Right lobe of liver (tissue), 6 donors: ENCODE measurements around the gene VCX3A. TPM values are rescaled to one million over a fixed set of nuclear protein-coding genes. Genes with fewer than 3 reads are reported as not detected.

Experiments
- ATAC-seq, 4 donors: fragments of 200-7000 bp; cut with Tn5 transposase; one replicate each; pipeline ENCODE4 v1.9.1; 2020; ENCODE audit warnings: mild to moderate bottlenecking in 4 of 4, moderate library complexity in 4 of 4
- DNase-seq, 3 donors: peaks; one replicate each; pipeline ENCODE4 v3.0.0-alpha.2; 2020
- H3K27ac ChIP-seq, 3 donors: fragments of 200-600 bp; one replicate each; pipeline ENCODE4 v1.8.0; 2022
- H3K27me3 ChIP-seq, 2 donors: fragments of 200-600 bp; one replicate each; pipeline ENCODE4 v1.8.0; 2022
- H3K36me3 ChIP-seq, 4 donors: fragments of 200-600 bp; sonication (generic) in 1 of 4; one replicate each; pipeline versions ENCODE4 v1.5.1 to v1.8.0; 2017 to 2022; ENCODE audit warnings: control low read depth in 1 of 4
- H3K4me1 ChIP-seq, 4 donors: fragments of 200-600 bp; sonication (generic) in 1 of 4; one replicate each; pipeline versions ENCODE4 v1.5.1 to v1.8.0; 2017 to 2022; ENCODE audit warnings: control low read depth in 1 of 4
- H3K4me3 ChIP-seq, 3 donors: fragments of 200-600 bp; one replicate each; pipeline ENCODE4 v1.8.0; 2022
- H3K9me3 ChIP-seq, 4 donors: fragments of 200-600 bp; sonication (generic) in 1 of 4; one replicate each; pipeline versions ENCODE4 v1.5.1 to v1.8.0; 2017 to 2022; ENCODE audit warnings: control low read depth in 1 of 4
- CTCF ChIP-seq, 4 donors: fragments of 200-600 bp in 3 of 4; fragments of 450-650 bp in 1 of 4; IDR thresholded peaks; one replicate each; pipeline versions ENCODE4 v1.5.1 to v1.8.0; 2016 to 2022; ENCODE audit warnings: antibody characterized with exemption in 4 of 4, mild to moderate bottlenecking in 2 of 4
- POLR2A ChIP-seq: fragments of 450-650 bp; IDR thresholded peaks from one replicate; pipeline ENCODE4 v1.6.1; 2017; ENCODE audit warnings: antibody characterized with exemption, mild to moderate bottlenecking
- WGBS: methylation state at CpG from one replicate; pipeline ENCODE4 v1.1.6; 2018; ENCODE audit warnings: low coverage, low lambda C conversion rate; ENCODE audit not compliant: insufficient coverage; ENCODE audit errors: missing lambda C conversion rate; 5-methylcytosine and 5-hydroxymethylcytosine counted together
- intact Hi-C, 2 donors: fragments of 100-400 bp; cut with DNase I; formaldehyde crosslinking; loops; one replicate each; pipeline versions ENCODE4 v1.11.2 to v1.14.1; 2022
- total RNA-seq, 6 experiments: library from RNA; depleted of rRNA in 2 of 6; stranded (reverse); fragments of >200 nt in 2 of 6; fragmentation: NEBNext Ultra II Directional in 3 of 6; extraction: Animal tissue kit (Norgen Biotek cat#: 25700) in 3 of 6; gene quantifications; one replicate each; pipeline versions ENCODE4 v1.1.0 to v1.2.4, GENCODE V29; 2016 to 2023
- donor health status: DM: no; HTN: yes; CAD: no.
- donor health status: DM: no; HTN: no; CAD: no.
- donor health status: DM: no; HTN: no; CAD: no.
- donor health status: DM: no; HTN: yes; CAD: no.
- donor health status: DM: no; HTN: yes; CAD: no.

VCX3A gene
- total RNA-seq, 6 experiments from 2014 or later = not detected

DNA sequence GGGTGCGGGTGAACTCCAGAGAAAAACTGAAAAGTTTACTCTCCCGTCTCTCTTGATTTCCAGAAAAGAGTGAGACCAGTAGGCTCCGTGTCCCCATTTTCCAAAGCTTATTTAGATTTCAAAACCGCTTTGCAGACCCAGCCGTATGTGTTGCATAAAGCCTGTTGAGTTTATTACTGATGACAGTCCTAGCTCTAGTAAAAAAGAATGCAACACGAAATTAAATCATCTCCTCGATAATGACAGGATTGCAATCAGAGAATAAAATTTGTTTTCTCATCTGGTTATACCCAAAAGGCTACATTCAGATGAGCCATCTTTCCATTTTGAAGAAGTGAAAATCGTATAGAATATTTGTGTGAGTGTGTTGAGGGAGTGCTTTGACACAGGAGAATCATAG, 16.1 kb upstream of the VCX3A start:
- WGBS = 39% methylated on average over 6 of the region's 8 CpGs
- intact Hi-C loops = no loop called here
- no peak for DNase-seq
- H3K4me3 ChIP-seq = no peak overlapping the region
- ATAC-seq = no peak
- H3K9me3 ChIP-seq = no peaks in the 10 kb centered on the region
- no peaks in the 10 kb centered on the region for H3K4me1 ChIP-seq
- H3K36me3 ChIP-seq = no peaks in the 10 kb centered on the region
- H3K27me3 ChIP-seq = no peaks in the 10 kb centered on the region
- H3K27ac ChIP-seq = no peak overlapping the region
- TF ChIP-seq CTCF (IDR thresholded peaks at IDR 0.05) (no peak), POLR2A (no peak)

- Histone ChIP-seq H3K36me3 (no peaks in the 10 kb centered on the region), H3K27ac (no peak overlapping the region), H3K9me3 (no peaks in the 10 kb centered on the region), H3K27me3 (no peaks in the 10 kb centered on the region), H3K4me1 (no peaks in the 10 kb centered on the region), H3K4me3 (no peak overlapping the region)
- WGBS = 29% methylated on average over 5 of the region's 5 CpGs
- TF ChIP-seq CTCF (IDR thresholded peaks at IDR 0.05) = no peak
- TF ChIP-seq POLR2A = no peak
- DNase-seq (peak in 1 of 3 donors; percentile 29), ATAC-seq (peak in 1 of 4 donors; percentile 97)
- intact Hi-C loops = no loop called here
Observed at GRCh38 chrX:6545712-6546111, 10.8 kb upstream of the VCX3A start.

- TF ChIP-seq CTCF (IDR thresholded peaks at IDR 0.05) (no peak), POLR2A (no peak)
- H3K36me3 ChIP-seq = no peaks in the 10 kb centered on the region
- no peaks in the 10 kb centered on the region for H3K27me3 ChIP-seq
- H3K9me3 ChIP-seq = no peaks in the 10 kb centered on the region
- H3K4me1 ChIP-seq = no peaks in the 10 kb centered on the region
- 68% methylated on average over 3 of the region's 3 CpGs for WGBS
- DNase-seq (no peak), ATAC-seq (no peak)
- no peak overlapping the region for H3K27ac ChIP-seq
- no peak overlapping the region for H3K4me3 ChIP-seq
- intact Hi-C loops = no loop called here
Observed at GRCh38 chrX:6526564-6527136, 8.3 kb downstream of the VCX3A start.

DNA sequence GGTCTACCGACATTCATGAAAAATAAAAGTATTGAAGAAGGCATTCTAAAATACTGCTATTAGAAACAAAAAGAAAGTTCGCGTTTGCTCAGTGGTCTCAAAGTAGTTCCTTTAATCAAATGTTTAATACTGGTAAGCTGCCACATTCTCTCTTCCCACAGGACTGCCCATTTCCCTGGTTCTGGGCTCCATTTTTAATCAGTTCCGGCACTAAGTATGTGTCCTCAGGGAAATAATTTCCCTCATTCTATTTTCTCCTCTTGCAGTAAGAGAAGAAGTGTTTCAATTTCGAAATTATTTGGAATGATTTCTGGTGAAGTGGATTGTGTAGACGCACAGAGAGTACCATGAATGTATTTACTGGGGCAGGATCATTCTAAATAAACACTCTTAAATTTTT, 17.5 kb downstream of the VCX3A start:
- H3K36me3 ChIP-seq = no peaks in the 10 kb centered on the region
- H3K27ac ChIP-seq = no peak overlapping the region
- intact Hi-C loops = no loop called here
- no peaks in the 10 kb centered on the region for H3K9me3 ChIP-seq
- no peak overlapping the region for H3K4me3 ChIP-seq
- no peaks in the 10 kb centered on the region for H3K27me3 ChIP-seq
- DNase-seq (no peak), ATAC-seq (no peak)
- no peaks in the 10 kb centered on the region for H3K4me1 ChIP-seq
- WGBS = 67% methylated on average over 6 of the region's 6 CpGs
- no peak for TF ChIP-seq POLR2A
- no peak for TF ChIP-seq CTCF (IDR thresholded peaks at IDR 0.05)

DNA sequence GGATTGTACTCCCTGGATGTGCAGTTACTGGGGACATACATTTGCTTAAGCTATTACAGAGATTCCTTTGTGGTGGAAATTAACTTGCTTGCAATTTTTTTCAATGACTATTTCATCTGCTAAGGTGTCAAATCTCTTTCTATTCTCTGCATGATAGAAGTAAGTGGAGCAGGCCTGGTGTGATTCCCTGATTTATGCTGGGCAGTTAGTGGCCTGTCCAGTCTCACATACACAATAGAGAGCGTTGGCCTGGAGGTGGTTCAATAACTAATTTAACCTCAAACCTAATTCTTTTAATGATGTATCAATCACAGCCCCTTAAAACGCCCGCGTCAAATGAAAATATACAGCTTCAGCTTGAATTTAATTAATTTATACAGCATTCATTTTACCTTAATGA, 28.5 kb downstream of the VCX3A start:
- Histone ChIP-seq H3K4me1 (no peaks in the 10 kb centered on the region), H3K36me3 (no peaks in the 10 kb centered on the region), H3K27me3 (no peaks in the 10 kb centered on the region), H3K9me3 (no peaks in the 10 kb centered on the region), H3K4me3 (no peak overlapping the region), H3K27ac (no peak overlapping the region)
- intact Hi-C loops = no loop called here
- DNase-seq (no peak), ATAC-seq (no peak)
- TF ChIP-seq POLR2A (no peak), CTCF (IDR thresholded peaks at IDR 0.05) (no peak)
- WGBS = 79% methylated on average over 4 of the region's 4 CpGs
